ENCODE measurements around the gene PARD3B. TPM values are rescaled to one million over a fixed set of nuclear protein-coding genes. Genes with fewer than 3 reads are reported as not detected.

Gene PARD3B
- total RNA-seq, 1 experiment from 2014 or later: 10.1 TPM

GRCh38 chr2:205568620-205569019 lies 1023.3 kb downstream of the PARD3B start:
- H3K27ac Mint-ChIP-seq (ENCODE audit: unreplicated experiment): no peak overlapping the region
- H3K4me3 Mint-ChIP-seq (ENCODE audit: low read depth, unreplicated experiment): no peak overlapping the region

GRCh38 chr2:205570648-205571047 lies 1025.4 kb downstream of the PARD3B start:
- H3K4me1 Mint-ChIP-seq (ENCODE audit: low read depth, unreplicated experiment): no peaks in the 10 kb centered on the region
- BruUV-seq (replicated peaks): no TSS peak
- no peaks in the 10 kb centered on the region for H3K9me3 Mint-ChIP-seq (ENCODE audit: low read depth, unreplicated experiment)
- intact Hi-C loops (cut with micrococcal nuclease; ENCODE audit: unreplicated experiment): no loop called here
- H3K4me3 Mint-ChIP-seq (ENCODE audit: low read depth, unreplicated experiment): no peak overlapping the region
- H3K27me3 Mint-ChIP-seq (ENCODE audit: unreplicated experiment): no peaks in the 10 kb centered on the region
- CTCF ChIA-PET: no interaction called here
- no peak for TF ChIP-seq CTCF (IDR thresholded peaks at IDR 0.05; ENCODE audit: unreplicated experiment)
- H3K27ac Mint-ChIP-seq (ENCODE audit: unreplicated experiment): no peak overlapping the region
- H3K36me3 Mint-ChIP-seq (ENCODE audit: insufficient read depth, unreplicated experiment): no peaks in the 10 kb centered on the region
- no peak for DNase-seq

More at GRCh38 chr2:205568620-205569019, 1023.3 kb downstream of the PARD3B start:
- Mint-ChIP-seq H3K27me3 (ENCODE audit: unreplicated experiment) (no peaks in the 10 kb centered on the region), H3K9me3 (ENCODE audit: low read depth, unreplicated experiment) (no peaks in the 10 kb centered on the region), H3K4me1 (ENCODE audit: low read depth, unreplicated experiment) (no peaks in the 10 kb centered on the region), H3K36me3 (ENCODE audit: insufficient read depth, unreplicated experiment) (no peaks in the 10 kb centered on the region)
- TF ChIP-seq CTCF (IDR thresholded peaks at IDR 0.05; ENCODE audit: unreplicated experiment): no peak
- CTCF ChIA-PET: no interaction called here
- intact Hi-C loops (cut with micrococcal nuclease; ENCODE audit: unreplicated experiment): no loop called here
- DNase-seq: no peak
- BruUV-seq (replicated peaks): no TSS peak

GRCh38 chr2:205571360-205571959 lies 1026.2 kb downstream of the PARD3B start:
- no peak overlapping the region for H3K27ac Mint-ChIP-seq (ENCODE audit: unreplicated experiment)
- H3K36me3 Mint-ChIP-seq (ENCODE audit: insufficient read depth, unreplicated experiment): no peaks in the 10 kb centered on the region
- H3K4me1 Mint-ChIP-seq (ENCODE audit: low read depth, unreplicated experiment): no peaks in the 10 kb centered on the region
- CTCF ChIA-PET: no interaction called here
- BruUV-seq (replicated peaks): no TSS peak
- no peak for TF ChIP-seq CTCF (IDR thresholded peaks at IDR 0.05; ENCODE audit: unreplicated experiment)
- no peak for DNase-seq
- no peak overlapping the region for H3K4me3 Mint-ChIP-seq (ENCODE audit: low read depth, unreplicated experiment)
- intact Hi-C loops (cut with micrococcal nuclease; ENCODE audit: unreplicated experiment): no loop called here
- no peaks in the 10 kb centered on the region for H3K27me3 Mint-ChIP-seq (ENCODE audit: unreplicated experiment)
- H3K9me3 Mint-ChIP-seq (ENCODE audit: low read depth, unreplicated experiment): no peaks in the 10 kb centered on the region

GRCh38 chr2:205574001-205574400 lies 1028.7 kb downstream of the PARD3B start:
- no peak overlapping the region for H3K4me3 Mint-ChIP-seq (ENCODE audit: low read depth, unreplicated experiment)
- no peaks in the 10 kb centered on the region for H3K9me3 Mint-ChIP-seq (ENCODE audit: low read depth, unreplicated experiment)
- no TSS peak for BruUV-seq (replicated peaks)
- no peak overlapping the region for H3K27ac Mint-ChIP-seq (ENCODE audit: unreplicated experiment)
- CTCF ChIA-PET: no interaction called here
- no peak for TF ChIP-seq CTCF (IDR thresholded peaks at IDR 0.05; ENCODE audit: unreplicated experiment)
- intact Hi-C loops (cut with micrococcal nuclease; ENCODE audit: unreplicated experiment): no loop called here
- H3K4me1 Mint-ChIP-seq (ENCODE audit: low read depth, unreplicated experiment): no peaks in the 10 kb centered on the region
- H3K36me3 Mint-ChIP-seq (ENCODE audit: insufficient read depth, unreplicated experiment): no peaks in the 10 kb centered on the region
- H3K27me3 Mint-ChIP-seq (ENCODE audit: unreplicated experiment): no peaks in the 10 kb centered on the region
- no peak for DNase-seq
